ENCODE results near the gene SLC5A6.
A peak's percentile ranks its signal among the peaks of the same experiment; 100 is the strongest.

The SLC5A6 gene

GRCh38 chr2:27236136-27236535, 24.1 kb upstream of the SLC5A6 start:
- DNase-seq = no peak

GRCh38 chr2:27233341-27233740, 21.3 kb upstream of the SLC5A6 start:
- DNase-seq = no peak

GRCh38 chr2:27231921-27232320, 19.9 kb upstream of the SLC5A6 start:
- no peak for DNase-seq

- DNase-seq = no peak
Measured at GRCh38 chr2:27227501-27227900, 15.4 kb upstream of the SLC5A6 start.

- DNase-seq = no peak
Measured at GRCh38 chr2:27225526-27225925, 13.5 kb upstream of the SLC5A6 start.

GRCh38 chr2:27223416-27223815, 11.3 kb upstream of the SLC5A6 start:
- no peak for DNase-seq

GRCh38 chr2:27222407-27222806, 10.3 kb upstream of the SLC5A6 start:
- no peak for DNase-seq

GRCh38 chr2:27221166-27221565, 9.1 kb upstream of the SLC5A6 start:
- DNase-seq = no peak

GRCh38 chr2:27220091-27220490, 8.0 kb upstream of the SLC5A6 start:
- DNase-seq = no peak

- no peak for DNase-seq
Measured at GRCh38 chr2:27219091-27219490, 7.0 kb upstream of the SLC5A6 start.

GRCh38 chr2:27218614-27219013, 6.5 kb upstream of the SLC5A6 start:
- DNase-seq = no peak

GRCh38 chr2:27217173-27218121, 5.4 kb upstream of the SLC5A6 start, which contains the start of gene CAD:
Gene CAD, plus strand, starts transcription at chr2:27217369. Its CDS starts 183 bp downstream, at chr2:27217552.
- peak; percentile 83 for DNase-seq

- no peak for DNase-seq
Measured at GRCh38 chr2:27216416-27217137, 4.5 kb upstream of the SLC5A6 start.

GRCh38 chr2:27214941-27215340, 2.9 kb upstream of the SLC5A6 start:
- DNase-seq = no peak

GRCh38 chr2:27212626-27213471, 781 bp upstream of the SLC5A6 start:
- DNase-seq = no peak

- no peak for DNase-seq
Measured at GRCh38 chr2:27211241-27211942, 676 bp downstream of the SLC5A6 start.

- no peak for DNase-seq
Measured at GRCh38 chr2:27209621-27210401, 2.3 kb downstream of the SLC5A6 start.

GRCh38 chr2:27208486-27209050, 3.5 kb downstream of the SLC5A6 start:
- no peak for DNase-seq

- DNase-seq = no peak
Measured at GRCh38 chr2:27206346-27206745, 5.7 kb downstream of the SLC5A6 start.

GRCh38 chr2:27205206-27205605, 6.9 kb downstream of the SLC5A6 start:
- DNase-seq = no peak

GRCh38 chr2:27204566-27204965, 7.5 kb downstream of the SLC5A6 start:
- DNase-seq = no peak
